GM13976 (cell line): Measurements from ENCODE around the gene OCSTAMP.

Experiments used
- DNase-seq: peaks from one replicate; pipeline ENCODE4 v3.0.0; 2012; ENCODE audit warnings: low spot score
- in situ Hi-C: fragments of 300-500 bp; cut with MboI; formaldehyde crosslinking; loops from one replicate; pipeline ENCODE4 v1.12.0; 2022; ENCODE audit warnings: low sequenced_read_pairs, mixed read lengths, inconsistent platforms; ENCODE audit not compliant: unreplicated experiment
- TF ChIP-seq, protein P1 (sequence below): IDR thresholded peaks from 2 replicates; pipeline ENCODE4 v1.5.1; 2012; ENCODE audit warnings: borderline replicate concordance, mild to moderate bottlenecking; ENCODE audit not compliant: insufficient read depth; ENCODE audit errors: extremely low read depth, missing control alignments, control extremely low read depth

OCSTAMP gene

GRCh38 chr20:46548688-46549087 lies 1.8 kb downstream of the OCSTAMP start:
- in situ Hi-C loops = no loop called here
- TF ChIP-seq, protein P1, sequence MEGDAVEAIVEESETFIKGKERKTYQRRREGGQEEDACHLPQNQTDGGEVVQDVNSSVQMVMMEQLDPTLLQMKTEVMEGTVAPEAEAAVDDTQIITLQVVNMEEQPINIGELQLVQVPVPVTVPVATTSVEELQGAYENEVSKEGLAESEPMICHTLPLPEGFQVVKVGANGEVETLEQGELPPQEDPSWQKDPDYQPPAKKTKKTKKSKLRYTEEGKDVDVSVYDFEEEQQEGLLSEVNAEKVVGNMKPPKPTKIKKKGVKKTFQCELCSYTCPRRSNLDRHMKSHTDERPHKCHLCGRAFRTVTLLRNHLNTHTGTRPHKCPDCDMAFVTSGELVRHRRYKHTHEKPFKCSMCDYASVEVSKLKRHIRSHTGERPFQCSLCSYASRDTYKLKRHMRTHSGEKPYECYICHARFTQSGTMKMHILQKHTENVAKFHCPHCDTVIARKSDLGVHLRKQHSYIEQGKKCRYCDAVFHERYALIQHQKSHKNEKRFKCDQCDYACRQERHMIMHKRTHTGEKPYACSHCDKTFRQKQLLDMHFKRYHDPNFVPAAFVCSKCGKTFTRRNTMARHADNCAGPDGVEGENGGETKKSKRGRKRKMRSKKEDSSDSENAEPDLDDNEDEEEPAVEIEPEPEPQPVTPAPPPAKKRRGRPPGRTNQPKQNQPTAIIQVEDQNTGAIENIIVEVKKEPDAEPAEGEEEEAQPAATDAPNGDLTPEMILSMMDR = no peak
- no peak for DNase-seq

- in situ Hi-C loops = no loop called here
These were observed 2.5 kb downstream of the OCSTAMP start for GRCh38 chr20:46547995-46548394.

GRCh38 chr20:46546936-46547335 lies 3.5 kb downstream of the OCSTAMP start:
- in situ Hi-C loops = no loop called here
- no peak for DNase-seq
- TF ChIP-seq, protein P1 = no peak

More at GRCh38 chr20:46547995-46548394, 2.5 kb downstream of the OCSTAMP start:
- TF ChIP-seq, protein P1 = no peak
- no peak for DNase-seq

- TF ChIP-seq, protein P1 = no peak
- in situ Hi-C loops = no loop called here
These were observed 4.2 kb downstream of the OCSTAMP start for GRCh38 chr20:46546298-46546697.

GRCh38 chr20:46545827-46546138 lies 4.7 kb downstream of the OCSTAMP start:
- TF ChIP-seq, protein P1 = no peak
- in situ Hi-C loops = no loop called here
- no peak for DNase-seq

More at GRCh38 chr20:46546298-46546697, 4.2 kb downstream of the OCSTAMP start:
- no peak for DNase-seq

DNA sequence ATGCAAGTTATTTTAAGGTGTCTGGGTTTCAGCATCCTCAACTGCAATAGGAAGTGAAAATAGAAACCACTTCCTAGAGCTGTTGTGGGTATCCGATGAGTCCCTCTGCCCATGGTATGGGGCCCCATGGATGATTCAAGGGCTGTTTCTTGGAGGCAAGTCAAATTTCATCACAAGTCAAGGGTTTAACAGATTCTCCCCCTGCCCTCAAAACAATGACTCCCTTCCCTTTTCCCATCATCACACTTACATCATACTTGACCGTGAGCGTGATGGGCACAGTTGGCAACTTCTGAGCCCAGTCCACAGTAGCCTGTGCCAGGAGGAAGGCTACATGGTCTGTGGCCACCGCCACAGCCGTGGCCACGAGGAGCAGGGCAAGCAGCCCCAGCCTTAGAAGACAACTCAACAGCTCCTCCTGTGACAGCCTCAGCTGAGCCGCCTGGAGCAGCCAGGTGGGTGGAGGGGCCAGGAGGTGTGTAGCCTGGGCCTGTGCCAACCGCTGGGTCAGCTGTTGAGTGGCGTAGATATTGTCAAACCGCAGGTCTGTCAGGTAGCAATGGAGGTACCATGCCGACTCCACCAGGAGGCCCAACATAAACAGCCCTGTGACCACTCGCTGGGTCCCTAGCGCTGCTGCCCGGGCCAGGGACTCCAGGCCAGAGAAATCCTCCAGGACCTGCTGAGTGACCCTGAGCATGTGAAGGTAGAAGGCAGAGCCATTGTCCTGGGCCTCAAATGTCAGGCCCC lies 5.2 kb downstream of the OCSTAMP start:
- in situ Hi-C loops = no loop called here
- DNase-seq = no peak
- TF ChIP-seq, protein P1 = no peak
